HG03045 (cell line): Measurements from ENCODE around the gene ABCB9.

Source experiments
- ATAC-seq: cut with Tn5 transposase; IDR thresholded peaks from one replicate; pipeline ENCODE4 v1.9.1; 2021; ENCODE audit warnings: mild to moderate bottlenecking, moderate library complexity; ENCODE audit not compliant: unreplicated experiment

ABCB9 gene

GRCh38 chr12:122995503-122996187 is 29.4 kb upstream of the ABCB9 start:
- ATAC-seq: no peak

GRCh38 chr12:122994781-122995502 is 28.7 kb upstream of the ABCB9 start:
- no peak for ATAC-seq

- ATAC-seq: no peak
Observed at GRCh38 chr12:122994140-122994675, 27.9 kb upstream of the ABCB9 start.

- ATAC-seq: no peak
Observed at GRCh38 chr12:122992386-122992785, 26.1 kb upstream of the ABCB9 start.

- no peak for ATAC-seq
Observed at GRCh38 chr12:122991623-122992275, 25.5 kb upstream of the ABCB9 start.

- ATAC-seq: no peak
Observed at GRCh38 chr12:122990961-122991622, 24.8 kb upstream of the ABCB9 start.

- no peak for ATAC-seq
Observed at GRCh38 chr12:122990561-122990960, 24.3 kb upstream of the ABCB9 start.

- no peak for ATAC-seq
Observed at GRCh38 chr12:122989874-122990419, 23.7 kb upstream of the ABCB9 start.

- ATAC-seq: no peak
Observed at GRCh38 chr12:122989225-122989839, 23.1 kb upstream of the ABCB9 start.

- ATAC-seq: no peak
Observed at GRCh38 chr12:122988612-122989212, 22.4 kb upstream of the ABCB9 start.

GRCh38 chr12:122988036-122988435 is 21.8 kb upstream of the ABCB9 start:
- no peak for ATAC-seq

- no peak for ATAC-seq
Observed at GRCh38 chr12:122987086-122987951, 21.1 kb upstream of the ABCB9 start.

GRCh38 chr12:122986258-122986871 is 20.1 kb upstream of the ABCB9 start:
- no peak for ATAC-seq

- ATAC-seq: no peak
Observed at GRCh38 chr12:122985338-122986257, 19.3 kb upstream of the ABCB9 start.

- ATAC-seq: no peak
Observed at GRCh38 chr12:122984612-122985337, 18.5 kb upstream of the ABCB9 start.

GRCh38 chr12:122983789-122984515 is 17.7 kb upstream of the ABCB9 start:
- no peak for ATAC-seq
